Stimulated activated CD4-positive, alpha-beta T cell treated with anti-CD3 and anti-CD28 coated beads, TNF-alpha, amount 100 ng/mL, for 24 hours (primary cell): ENCODE measurements around the gene DAB2IP.
"Not testable (repeated sequence)": the region's sequence is repeated elsewhere in the genome, so short reads cannot be mapped to it uniquely, and the experiment has no call there.

Experiments used
- DNase-seq, 3 experiments: peaks; one replicate each; pipeline ENCODE4 v3.0.0-alpha.2; 2020; ENCODE audit warnings: low read depth in 3 of 3

DAB2IP gene

GRCh38 chr9:121651295-121652020, at the start of gene DAB2IP:
Gene DAB2IP, plus strand, starts transcription at chr9:121651634. Its CDS starts 142 bp downstream, at chr9:121651776.
- no peak for DNase-seq

- no peak for DNase-seq
Observed at GRCh38 chr9:121603028-121603427, 48.4 kb upstream of the DAB2IP start.

- DNase-seq = no peak
Observed at GRCh38 chr9:121604242-121604641, 47.2 kb upstream of the DAB2IP start.

GRCh38 chr9:121604654-121605053, 46.8 kb upstream of the DAB2IP start:
- no peak for DNase-seq

- no peak for DNase-seq
Observed at GRCh38 chr9:121607434-121608167, 43.8 kb upstream of the DAB2IP start.

- no peak for DNase-seq
Observed at GRCh38 chr9:121608168-121608853, 43.1 kb upstream of the DAB2IP start.

GRCh38 chr9:121609822-121610637, 41.4 kb upstream of the DAB2IP start:
- no peak for DNase-seq

GRCh38 chr9:121610638-121610953, 40.8 kb upstream of the DAB2IP start:
- no peak for DNase-seq

GRCh38 chr9:121612511-121612998, 38.9 kb upstream of the DAB2IP start:
- no peak for DNase-seq

GRCh38 chr9:121613009-121613752, 38.3 kb upstream of the DAB2IP start:
- DNase-seq = no peak

GRCh38 chr9:121616123-121616755, 35.2 kb upstream of the DAB2IP start:
- DNase-seq = no peak

- no peak for DNase-seq
Observed at GRCh38 chr9:121618504-121618903, 32.9 kb upstream of the DAB2IP start.

- not testable (repeated sequence) for DNase-seq
Observed at GRCh38 chr9:121618910-121619309, 32.5 kb upstream of the DAB2IP start.

- DNase-seq = no peak
Observed at GRCh38 chr9:121619545-121620324, 31.7 kb upstream of the DAB2IP start.

GRCh38 chr9:121620325-121620673, 31.1 kb upstream of the DAB2IP start:
- DNase-seq = no peak

- DNase-seq = no peak
Observed at GRCh38 chr9:121620777-121621449, 30.5 kb upstream of the DAB2IP start.

- no peak for DNase-seq
Observed at GRCh38 chr9:121622387-121623203, 28.8 kb upstream of the DAB2IP start.

- not testable (repeated sequence) for DNase-seq
Observed at GRCh38 chr9:121623430-121623829, 28.0 kb upstream of the DAB2IP start.
